Hematopoietic multipotent progenitor cell treated with erythropoietin and hydrocortisone succinate and interleukin-3 and kit ligand, for 4 days (in vitro differentiated cells): ENCODE data around the gene SLC25A11.

Experiments
- DNase-seq: peaks from one replicate; pipeline ENCODE4 v3.0.0-alpha.2; 2015

Gene SLC25A11

DNA sequence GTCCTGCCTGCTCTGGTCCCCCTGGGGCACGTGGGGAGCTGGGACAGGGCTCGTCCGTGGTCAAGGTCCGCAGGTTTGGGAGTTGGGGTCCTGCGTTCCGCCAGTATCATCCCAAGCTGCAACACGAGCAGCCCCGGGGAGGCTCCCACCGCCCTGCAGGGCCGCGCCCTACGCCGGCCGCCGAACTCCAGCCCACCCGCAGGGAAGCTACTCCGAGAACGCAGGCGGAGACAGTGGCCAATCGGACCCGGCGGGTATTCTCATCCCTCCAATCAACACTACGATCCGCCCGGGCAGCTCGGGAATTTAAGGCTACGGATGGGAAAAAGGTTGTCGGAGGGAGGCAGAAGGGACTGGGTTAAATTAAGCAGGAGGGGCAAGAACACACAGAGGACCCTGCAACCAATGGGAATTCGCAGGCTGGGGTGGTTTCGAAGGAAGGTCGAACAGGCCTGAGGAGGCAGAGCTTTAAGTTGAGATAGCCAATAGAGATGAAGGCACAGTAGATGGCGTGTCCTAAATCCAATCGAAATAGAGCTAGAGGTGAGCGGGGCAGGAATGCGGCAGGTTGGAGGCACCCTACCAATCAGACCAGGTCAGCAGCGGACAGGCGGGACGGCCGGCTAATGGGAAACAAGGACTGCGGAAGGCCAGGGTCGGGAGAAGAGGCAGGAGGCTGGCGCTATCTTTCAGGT is 27.1 kb upstream of the SLC25A11 start:
- DNase-seq = peak; percentile 100

DNA sequence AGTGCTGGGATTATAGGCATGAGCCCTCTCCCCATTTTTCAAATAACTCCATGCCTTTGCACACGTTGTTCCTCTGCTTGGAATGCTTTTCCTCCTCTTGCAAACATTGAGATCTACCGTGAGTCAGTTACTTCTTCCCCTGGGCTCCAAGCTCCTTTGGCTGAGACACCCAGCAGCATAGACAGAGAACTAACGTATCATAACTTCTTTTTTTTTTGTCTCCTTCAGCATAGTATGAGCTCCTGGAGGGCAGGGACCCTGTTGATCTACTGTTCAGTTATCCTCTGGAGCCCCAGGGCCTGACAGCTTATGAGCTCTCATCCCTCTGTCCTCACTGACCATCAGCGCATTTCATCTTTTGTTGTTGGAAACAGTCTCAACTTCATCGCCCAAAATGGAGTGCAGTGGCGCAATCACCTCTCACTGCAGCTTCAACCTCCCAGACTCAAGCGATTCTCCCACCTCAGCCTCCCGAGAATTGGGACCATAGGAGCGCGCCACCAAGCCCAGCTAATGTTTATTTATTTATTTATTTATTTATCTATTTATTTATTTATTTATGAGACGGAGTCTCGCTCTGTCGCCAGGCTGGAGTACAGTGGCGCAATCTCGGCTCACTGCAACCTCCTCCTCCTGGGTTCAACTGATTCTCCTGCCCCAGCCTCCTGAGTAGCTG is 25.6 kb upstream of the SLC25A11 start:
- DNase-seq = no peak

DNA sequence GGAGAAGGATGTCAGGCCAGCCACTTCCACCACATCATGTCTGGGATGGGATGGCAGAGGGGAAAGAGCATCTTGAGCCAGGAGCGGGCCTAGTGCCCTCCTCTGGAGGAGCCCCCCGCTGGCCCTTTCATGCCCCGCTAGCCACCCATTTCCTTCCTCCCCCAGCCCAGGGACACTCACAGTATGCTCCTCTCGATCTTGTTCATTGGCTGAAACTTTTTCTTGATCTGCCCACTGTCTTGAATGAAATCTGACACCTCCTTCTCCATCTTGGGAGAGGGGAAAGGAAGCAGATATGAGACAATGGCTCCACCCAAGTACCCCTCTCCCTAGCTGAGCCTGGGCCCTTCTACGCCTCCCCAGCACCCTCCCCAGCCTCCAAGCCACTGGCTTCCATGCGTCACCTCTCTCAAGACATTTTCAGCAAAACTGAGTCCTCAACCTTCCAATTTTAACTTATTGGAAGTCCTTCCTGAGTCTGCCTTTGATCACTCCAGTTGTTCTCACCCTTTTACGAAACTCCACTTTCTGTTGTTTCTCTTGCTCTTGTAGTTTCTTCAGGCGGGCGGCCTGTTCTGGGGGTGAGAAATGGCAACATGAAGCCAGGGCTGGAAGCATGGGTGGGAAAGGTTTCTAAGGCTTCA is 20.6 kb upstream of the SLC25A11 start:
- DNase-seq = no peak

DNA sequence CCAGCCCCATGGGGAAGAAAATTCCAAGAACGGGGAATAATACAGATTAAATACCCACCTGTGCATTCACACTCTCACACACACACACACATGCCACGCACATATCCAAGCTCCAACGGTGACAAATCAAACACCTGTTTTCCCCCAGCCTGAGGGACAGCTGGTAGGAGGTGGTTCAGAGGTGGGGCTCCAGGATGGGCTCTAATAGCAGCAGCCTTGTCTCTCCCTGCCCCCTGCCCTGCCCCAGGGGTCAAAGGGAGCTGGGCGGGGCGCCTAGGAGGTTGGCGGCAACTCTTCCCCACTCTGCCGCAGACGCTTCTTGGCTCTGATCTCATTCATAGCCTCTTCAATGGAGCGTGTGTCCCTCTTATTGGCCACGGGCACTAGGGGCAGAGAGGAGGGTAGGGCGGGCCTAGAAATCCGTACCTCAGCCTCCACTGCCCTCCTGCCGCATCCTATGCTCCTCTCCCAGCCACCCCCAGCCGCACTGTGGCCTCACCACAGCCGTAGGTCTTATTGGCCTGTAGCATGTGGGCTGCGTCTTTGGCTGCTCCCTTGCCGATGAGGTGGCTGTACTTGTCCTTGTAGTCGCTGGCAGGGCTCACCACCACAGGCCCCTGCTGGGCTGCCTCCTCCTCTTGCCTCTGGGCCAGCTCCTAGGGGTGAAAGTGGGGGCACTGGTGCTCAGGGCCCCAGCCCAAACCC is 19.6 kb upstream of the SLC25A11 start:
- DNase-seq = no peak

DNA sequence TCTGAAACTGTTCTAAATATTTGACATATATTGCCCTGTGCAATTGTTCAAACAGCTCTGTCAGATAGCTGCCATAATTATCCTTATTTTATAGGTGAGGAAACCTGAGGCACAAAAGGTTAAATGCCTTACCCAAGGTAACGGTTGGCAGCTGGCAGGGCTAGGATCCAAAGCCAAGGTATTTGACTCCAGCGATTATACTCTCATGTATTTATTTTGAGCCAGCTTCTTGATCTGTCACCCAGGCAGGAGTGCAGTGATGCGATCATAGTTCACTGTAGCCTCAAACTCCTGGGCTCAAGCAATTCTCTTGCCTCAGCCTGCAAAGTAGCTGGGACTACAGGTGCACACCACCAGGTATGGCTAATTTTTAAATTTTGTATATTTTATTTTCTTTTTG is 18.3 kb upstream of the SLC25A11 start:
- no peak for DNase-seq

DNA sequence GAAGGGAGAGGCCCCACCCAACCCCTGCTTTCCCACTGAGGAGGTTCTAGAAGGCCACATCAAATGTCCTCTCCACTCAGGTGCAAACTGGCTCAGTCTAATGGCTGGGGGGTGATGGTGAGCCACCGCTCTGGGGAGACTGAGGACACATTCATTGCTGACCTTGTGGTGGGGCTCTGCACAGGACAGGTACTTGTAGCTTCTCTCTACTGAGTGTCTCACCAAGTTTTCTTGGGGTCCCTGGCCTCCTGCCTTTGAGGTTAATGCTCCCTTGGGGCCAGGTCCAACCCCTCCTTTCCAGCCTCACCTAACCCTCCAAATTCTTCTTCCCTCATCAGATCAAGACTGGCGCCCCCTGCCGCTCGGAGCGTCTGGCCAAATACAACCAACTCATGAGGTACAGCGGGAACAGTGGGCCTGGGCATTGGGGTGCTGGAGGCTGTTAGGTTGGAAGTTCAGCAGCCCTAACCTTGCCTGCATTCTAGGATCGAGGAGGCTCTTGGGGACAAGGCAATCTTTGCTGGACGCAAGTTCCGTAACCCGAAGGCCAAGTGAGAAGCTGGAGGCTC is 16.7 kb upstream of the SLC25A11 start:
- DNase-seq = peak; percentile 68

DNA sequence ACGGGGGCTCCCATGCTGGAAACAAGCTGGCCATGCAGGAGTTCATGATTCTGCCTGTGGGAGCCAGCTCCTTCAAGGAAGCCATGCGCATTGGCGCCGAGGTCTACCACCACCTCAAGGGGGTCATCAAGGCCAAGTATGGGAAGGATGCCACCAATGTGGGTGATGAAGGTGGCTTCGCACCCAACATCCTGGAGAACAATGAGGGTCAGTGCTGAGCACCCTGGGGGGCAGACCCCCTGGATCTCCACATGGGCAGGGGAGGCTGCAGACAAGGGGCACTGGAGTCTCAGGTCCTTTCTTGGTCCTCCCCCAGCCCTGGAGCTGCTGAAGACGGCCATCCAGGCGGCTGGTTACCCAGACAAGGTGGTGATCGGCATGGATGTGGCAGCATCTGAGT is 15.2 kb upstream of the SLC25A11 start:
- no peak for DNase-seq

DNA sequence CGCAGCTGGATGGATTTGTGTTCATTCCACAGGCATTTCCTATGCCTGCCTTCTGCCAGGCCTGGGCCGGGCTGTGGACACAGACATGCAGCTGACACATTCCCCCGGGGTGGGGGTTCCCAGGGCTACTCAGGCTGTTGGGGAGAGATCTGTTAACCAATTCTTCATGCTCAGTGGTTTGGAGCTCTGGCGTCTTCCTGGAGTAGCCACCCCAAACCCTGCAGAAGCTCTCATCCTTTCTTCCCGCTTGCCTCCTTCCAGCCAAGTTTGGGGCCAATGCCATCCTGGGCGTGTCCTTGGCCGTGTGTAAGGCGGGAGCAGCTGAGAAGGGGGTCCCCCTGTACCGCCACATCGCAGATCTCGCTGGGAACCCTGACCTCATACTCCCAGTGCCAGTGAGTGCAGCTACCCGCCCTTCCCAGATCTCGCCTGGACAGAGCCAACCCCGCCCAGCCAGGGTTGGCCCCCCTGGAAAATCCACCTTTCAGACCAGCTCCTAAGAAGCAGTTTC is 13.7 kb upstream of the SLC25A11 start:
- DNase-seq = no peak

DNA sequence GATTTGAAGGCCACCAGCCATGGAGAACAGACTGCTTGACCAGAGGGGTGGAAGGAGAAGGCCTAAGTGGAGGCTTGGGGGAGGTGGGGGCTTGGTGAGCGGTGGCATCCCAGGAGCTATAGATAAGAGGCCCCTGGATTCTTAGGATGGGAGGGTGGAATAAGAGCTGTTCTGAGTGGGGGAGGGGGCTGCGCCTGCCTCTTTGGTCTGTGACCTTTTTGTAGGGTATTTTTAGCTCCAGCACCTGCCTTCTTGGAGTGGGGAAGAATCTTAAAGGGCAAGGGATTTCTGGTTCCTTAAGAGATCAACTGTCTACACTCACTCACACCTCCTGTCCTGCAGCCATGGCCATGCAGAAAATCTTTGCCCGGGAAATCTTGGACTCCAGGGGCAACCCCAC is 11.6 kb upstream of the SLC25A11 start:
- DNase-seq = no peak

DNA sequence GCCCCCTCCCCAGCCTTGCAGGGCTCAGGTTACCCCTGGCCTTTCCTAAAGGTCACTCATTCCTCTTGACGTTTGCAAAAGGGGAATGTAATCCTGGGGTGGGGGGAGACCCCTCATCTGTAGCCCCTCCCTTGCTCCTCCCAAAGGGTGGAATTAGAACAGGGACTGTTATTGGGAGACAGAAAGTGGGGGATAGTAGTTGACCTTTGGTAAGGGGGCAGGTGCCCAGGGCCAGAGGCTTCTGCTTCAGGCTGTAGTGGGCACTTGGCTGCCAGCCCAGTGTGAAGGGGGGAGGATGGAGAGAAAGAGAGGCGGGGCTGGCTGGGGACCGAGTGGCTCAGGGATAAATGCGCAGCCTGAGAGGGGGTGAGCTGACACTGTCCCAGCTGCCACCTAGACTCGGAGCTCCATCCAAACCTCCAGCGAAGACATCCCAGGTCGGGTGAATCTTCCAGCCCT is 10.9 kb upstream of the SLC25A11 start, which contains the start of gene ENO3:
Gene ENO3 (plus strand): TSS at position 374 of the 459 bp plus-strand sequence. CDS start 711 bp downstream, outside the sequence.
- peak; percentile 51 for DNase-seq

DNA sequence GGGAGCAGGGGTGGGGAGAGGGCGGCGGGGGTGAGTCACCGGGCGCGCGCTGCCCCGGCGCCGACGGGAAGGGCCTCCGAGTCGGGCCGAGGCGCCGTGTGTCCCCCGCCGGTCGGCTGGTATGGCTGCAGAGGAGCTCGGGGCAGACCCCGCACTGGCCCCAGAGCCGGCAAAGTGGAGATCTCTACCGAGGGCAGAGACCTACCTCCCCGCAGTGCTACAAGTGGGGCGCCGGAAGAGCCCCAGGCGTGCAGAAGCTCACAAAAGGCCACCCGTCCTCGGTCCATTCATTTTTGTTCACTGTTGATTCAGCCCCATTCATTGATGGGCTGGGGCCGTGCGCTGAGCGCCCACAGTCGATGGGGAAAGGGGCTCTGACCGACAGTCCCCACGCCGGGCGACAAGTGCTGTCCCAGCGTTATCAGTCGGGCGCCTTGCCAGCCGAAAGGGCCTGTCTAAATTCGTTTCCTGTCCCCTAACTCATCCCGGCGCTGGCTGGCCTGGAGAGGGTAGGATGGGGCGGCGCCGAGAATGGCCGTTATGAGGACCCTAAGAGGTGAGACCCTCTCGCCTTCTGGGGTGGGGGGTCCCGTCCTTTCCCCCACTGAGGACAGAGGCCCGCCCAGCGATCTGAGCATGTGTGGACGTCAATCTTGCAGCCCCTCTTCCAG is 10.4 kb upstream of the SLC25A11 start:
- DNase-seq = peak; percentile 85

DNA sequence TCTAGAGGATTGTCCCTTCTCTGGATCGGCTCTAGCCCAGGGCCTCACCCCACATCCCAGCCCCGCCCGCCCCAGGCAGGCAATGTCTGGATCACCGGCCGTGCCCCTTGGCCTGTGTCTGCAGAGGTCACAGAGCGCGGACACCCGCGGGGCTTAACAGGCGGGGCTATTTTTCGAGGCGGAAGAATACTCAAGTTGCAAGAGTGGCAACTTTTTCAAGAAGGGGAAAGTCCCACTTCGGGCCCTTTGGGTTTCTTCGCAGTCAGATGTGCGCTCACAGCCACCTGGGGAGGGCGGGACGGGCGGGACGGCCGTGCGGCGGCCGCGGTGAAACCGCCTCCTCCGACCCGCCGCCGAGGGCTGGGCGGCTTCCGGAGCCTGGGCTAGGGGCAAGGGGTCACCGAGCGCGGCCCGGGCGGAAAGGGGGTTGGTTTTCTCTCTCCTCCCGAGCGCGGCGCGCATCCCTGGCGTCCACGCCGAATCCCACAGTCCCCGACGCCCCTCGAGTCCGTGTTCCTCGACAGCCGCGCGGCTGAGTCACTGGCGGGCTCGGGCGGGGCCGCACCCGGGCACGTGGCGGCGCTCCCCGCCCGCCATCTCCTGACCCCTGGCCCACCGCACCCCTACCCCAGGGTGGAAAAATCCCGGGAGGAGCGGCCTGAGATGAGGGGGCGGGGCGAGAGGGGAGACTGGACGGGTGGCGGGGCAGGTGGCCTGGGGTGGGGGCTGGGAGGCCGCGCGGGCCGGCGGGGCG is 9.7 kb upstream of the SLC25A11 start:
- peak; percentile 80 for DNase-seq

DNA sequence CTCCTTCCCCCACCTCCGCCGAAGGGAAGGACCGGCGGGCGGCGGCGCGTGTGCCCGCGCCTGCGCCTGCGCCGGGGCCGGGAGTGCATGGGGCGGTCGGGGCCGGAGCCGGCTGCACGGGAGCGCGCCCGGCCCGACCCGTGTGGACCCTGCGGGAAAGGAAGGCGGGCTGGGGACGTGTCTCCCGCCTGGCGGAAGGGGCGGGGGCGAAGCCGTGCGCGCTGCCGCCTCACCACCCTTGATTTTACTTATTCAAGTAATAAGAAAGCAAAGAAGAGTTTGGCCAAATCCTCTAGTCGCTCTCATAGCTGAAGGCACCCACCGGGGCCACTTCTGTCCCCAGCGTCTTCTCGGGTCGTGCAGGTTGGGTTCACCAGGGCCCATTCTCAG is 9.1 kb upstream of the SLC25A11 start:
- peak; percentile 95 for DNase-seq

DNA sequence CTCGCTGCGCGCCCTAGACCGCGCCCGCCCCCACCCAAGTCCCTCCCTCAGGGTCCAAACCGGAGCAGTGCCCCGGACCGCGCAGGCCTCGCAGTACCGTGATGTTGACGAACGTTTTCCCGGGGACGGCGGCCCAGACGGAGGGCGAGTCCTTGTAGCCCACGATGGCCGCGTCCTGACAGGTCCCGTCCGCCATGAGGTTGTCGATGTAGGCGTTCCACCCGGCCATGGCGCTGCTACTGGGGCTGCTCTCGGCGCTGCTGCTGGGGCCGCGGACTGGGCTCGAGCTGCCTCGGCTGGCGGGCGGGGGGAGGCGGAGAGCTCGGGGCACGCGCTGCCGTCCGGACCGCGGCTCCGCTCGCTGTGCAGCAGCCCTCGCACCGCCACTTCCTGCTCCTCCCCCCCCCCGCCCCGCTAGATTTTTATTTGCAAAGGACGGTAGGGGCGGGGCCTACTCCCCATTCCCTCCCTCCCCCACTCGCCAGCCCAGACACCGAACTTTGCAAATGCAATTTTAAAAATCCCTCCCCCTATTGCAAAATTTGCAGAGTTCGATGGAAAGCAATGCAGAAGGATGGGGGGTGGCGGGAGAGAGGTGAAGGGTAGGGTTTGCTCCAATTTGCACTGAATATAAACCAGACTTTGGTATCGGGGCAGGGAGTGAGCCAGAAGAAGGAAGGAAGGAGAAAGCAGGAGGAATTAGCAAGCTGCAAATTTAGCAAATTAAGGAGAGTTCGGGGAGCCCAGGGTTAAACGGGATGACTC is 8.5 kb upstream of the SLC25A11 start, which contains the start of gene PFN1:
Gene PFN1 (minus strand): TSS at position 365 of the 765 bp plus-strand sequence. CDS start 136 bp downstream, at position 229.
- peak; percentile 98 for DNase-seq

DNA sequence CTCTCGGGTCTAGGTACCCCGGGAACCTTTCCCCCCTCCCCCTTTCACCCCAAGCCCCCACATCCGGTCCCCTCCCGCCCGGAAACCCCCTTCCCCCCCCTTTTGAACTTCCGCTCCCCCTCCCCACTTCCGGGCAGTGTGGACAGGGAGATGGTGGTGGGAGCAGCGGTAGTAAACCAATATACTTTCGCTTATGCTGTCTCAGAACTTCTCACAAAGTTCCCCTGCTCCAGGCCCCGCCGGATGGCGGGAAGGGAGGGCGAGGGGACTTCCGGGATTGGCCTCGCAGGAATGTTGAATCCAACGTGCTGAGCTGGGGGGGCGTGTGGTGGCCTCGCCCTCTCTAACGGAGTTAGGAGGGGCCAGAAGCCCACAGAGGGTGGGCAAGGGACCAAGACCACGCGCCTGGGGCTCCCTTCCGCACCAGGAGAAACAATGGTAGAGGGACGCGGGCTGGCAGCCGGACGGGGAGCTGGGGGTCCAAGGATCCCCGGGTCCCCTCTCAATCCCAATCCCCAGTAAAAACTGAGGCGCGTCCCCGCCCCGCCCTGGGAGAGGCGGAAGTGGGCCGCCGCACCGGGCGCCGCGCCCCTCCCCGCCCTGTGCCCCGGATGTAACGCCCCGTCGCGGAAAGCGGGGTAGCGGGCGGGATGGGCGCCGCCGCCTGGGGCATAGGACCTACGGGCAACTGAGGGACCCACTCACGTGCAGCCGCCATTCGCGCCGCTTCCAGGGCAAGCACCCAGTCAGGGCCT is 7.7 kb upstream of the SLC25A11 start:
- DNase-seq = peak; percentile 79

DNA sequence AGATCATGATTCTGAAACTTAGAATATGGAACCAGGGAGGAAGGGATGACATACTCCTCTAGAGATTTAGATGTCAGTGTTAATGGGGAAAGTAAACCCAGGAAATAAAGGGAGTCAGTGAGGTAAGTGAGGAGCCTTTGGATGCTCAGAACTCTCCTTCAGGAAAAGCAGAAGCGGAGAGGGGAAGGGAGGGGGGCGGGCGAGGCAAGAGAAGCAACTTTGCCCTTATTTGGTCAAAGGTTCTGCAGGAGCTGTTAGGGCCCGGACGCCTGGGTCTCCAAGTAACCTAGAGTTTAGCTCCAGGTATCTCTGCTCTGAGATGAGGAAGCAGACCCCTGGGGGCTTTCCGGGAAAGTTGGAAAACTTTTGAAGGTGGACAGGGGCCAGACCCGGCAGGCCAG is 7.2 kb upstream of the SLC25A11 start:
- DNase-seq = peak; percentile 64

DNA sequence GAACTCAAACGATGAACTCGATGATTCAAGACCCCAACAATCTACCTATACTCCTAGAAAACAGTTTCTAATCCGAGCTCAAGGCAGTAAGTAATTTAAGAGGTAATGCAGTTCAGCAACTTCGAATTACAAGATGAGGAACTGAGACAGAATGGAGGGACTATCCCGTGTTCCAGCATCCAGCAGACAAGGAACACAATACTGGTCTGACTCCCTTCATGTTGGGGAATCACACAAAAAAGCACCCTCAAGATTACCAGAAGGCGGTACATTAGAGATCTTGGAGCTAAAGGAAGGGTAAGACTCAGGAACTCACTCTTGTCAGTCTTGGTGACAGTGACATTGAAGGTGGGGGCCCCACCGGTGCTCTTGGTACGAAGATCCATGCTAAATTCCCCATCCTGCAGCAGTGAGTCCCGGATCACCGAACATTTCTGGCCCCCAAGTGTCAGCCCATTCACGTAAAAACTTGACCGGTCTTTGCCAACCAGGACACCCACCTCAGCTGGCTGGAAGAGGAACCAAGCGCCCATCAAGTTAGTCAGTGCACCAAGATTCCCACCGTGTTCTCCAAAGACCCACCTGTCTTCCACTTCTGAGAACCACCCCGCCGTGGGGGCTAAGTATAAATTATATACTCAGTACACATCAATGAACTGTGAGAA is 6.6 kb upstream of the SLC25A11 start:
- DNase-seq = no peak

DNA sequence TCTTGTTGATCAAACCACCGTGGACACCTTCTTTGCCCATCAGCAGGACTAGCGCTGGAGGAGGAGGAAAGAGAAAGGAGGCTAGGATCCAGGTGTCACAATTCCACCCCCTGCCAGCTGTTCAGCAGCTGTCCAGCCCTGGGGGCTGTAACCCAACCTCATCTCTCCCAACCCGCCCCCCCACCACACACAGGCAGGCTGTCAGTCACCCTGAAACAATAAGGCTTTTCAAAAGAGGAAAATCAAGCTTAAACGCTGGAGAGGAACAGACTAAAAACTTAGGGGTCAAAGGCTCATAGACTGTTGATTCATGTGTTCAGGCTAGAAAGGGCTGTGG is 6.1 kb upstream of the SLC25A11 start:
- no peak for DNase-seq
